ENCODE data around the gene CADPS2. TPM values are rescaled to one million over a fixed set of nuclear protein-coding genes. Genes with fewer than 3 reads are reported as not detected.

CADPS2 gene
- total RNA-seq, 4 donors from 2014 or later, result 27.3 to 154 (median 114) TPM

- H3K27me3 ChIP-seq, result no peaks in the 10 kb centered on the region
- no peak overlapping the region for H3K27ac ChIP-seq (replicated peaks in 1 of 4)
- DNase-seq (ENCODE audit: extremely low spot score), result no peak
- H3K4me3 ChIP-seq, result no peak overlapping the region
- no peaks in the 10 kb centered on the region for H3K9me3 ChIP-seq
- 100% methylated on average over 1 of the region's 3 CpGs for WGBS
- TF ChIP-seq EP300 (IDR thresholded peaks at IDR 0.05) (no peak), CTCF (IDR thresholded peaks at IDR 0.05) (no peak), POLR2A (IDR thresholded peaks at IDR 0.05; ENCODE audit: low read depth) (no peak), POLR2AphosphoS5 (IDR thresholded peaks at IDR 0.05) (no peak)
- H3K36me3 ChIP-seq, result peaks cover 0 to 19% (median 3%) of the 10 kb centered on the region in 4 donors
- intact Hi-C loops (cut with DNase I), result no loop called here
- peaks cover 5 to 34% (median 20%) of the 10 kb centered on the region in 4 donors for H3K4me1 ChIP-seq
Measured at GRCh38 chr7:122849957-122850328, 36.3 kb downstream of the CADPS2 start.

GRCh38 chr7:122849322-122849956, 36.8 kb downstream of the CADPS2 start:
- DNase-seq (ENCODE audit: extremely low spot score), result no peak
- 72% methylated on average over 4 of the region's 4 CpGs for WGBS
- Histone ChIP-seq H3K4me3 (no peak overlapping the region), H3K4me1 (peaks cover 5 to 36% (median 23%) of the 10 kb centered on the region in 4 donors), H3K36me3 (peaks cover 0 to 19% (median 3%) of the 10 kb centered on the region in 4 donors), H3K27ac (replicated peaks in 1 of 4) (no peak overlapping the region), H3K9me3 (no peaks in the 10 kb centered on the region), H3K27me3 (no peaks in the 10 kb centered on the region)
- intact Hi-C loops (cut with DNase I), result no loop called here
- no peak for TF ChIP-seq CTCF (IDR thresholded peaks at IDR 0.05)

- DNase-seq (ENCODE audit: extremely low spot score), result no peak
- Histone ChIP-seq H3K27ac (replicated peaks in 1 of 4) (no peak overlapping the region), H3K36me3 (peaks cover 0 to 8% (median 0%) of the 10 kb centered on the region in 4 donors), H3K27me3 (no peaks in the 10 kb centered on the region), H3K9me3 (no peaks in the 10 kb centered on the region), H3K4me3 (no peak overlapping the region), H3K4me1 (peaks cover 5 to 41% (median 28%) of the 10 kb centered on the region in 4 donors)
- TF ChIP-seq EP300 (IDR thresholded peaks at IDR 0.05) (no peak), CTCF (IDR thresholded peaks at IDR 0.05) (no peak), POLR2AphosphoS5 (IDR thresholded peaks at IDR 0.05) (no peak), POLR2A (IDR thresholded peaks at IDR 0.05; ENCODE audit: low read depth) (no peak)
- intact Hi-C loops (cut with DNase I), result no loop called here
- 78% methylated on average over 3 of the region's 3 CpGs for WGBS
Measured at GRCh38 chr7:122847871-122848473, 38.3 kb downstream of the CADPS2 start.

- DNase-seq (ENCODE audit: extremely low spot score), result no peak
- Histone ChIP-seq H3K4me1 (peaks cover 5 to 41% (median 28%) of the 10 kb centered on the region in 4 donors), H3K27ac (replicated peaks in 1 of 4) (no peak overlapping the region), H3K9me3 (no peaks in the 10 kb centered on the region), H3K27me3 (no peaks in the 10 kb centered on the region), H3K4me3 (no peak overlapping the region), H3K36me3 (no peaks in the 10 kb centered on the region)
- TF ChIP-seq POLR2A (IDR thresholded peaks at IDR 0.05; ENCODE audit: low read depth), result no peak
- no peak for TF ChIP-seq CTCF (IDR thresholded peaks at IDR 0.05)
- no peak for TF ChIP-seq POLR2AphosphoS5 (IDR thresholded peaks at IDR 0.05)
- no peak for TF ChIP-seq EP300 (IDR thresholded peaks at IDR 0.05)
- WGBS, result 84% methylated on average over 2 of the region's 2 CpGs
- intact Hi-C loops (cut with DNase I), result no loop called here
Measured at GRCh38 chr7:122846591-122846990, 39.7 kb downstream of the CADPS2 start.
